Activated CD8-positive, alpha-beta memory T cell treated with anti-CD3 and anti-CD28 coated beads for 4 hours (primary cell): ENCODE results near the gene KLHL25.

Source experiments
- DNase-seq, 2 donors: peaks; one replicate each; pipeline ENCODE4 v3.0.0-alpha.2; 2020; ENCODE audit warnings: low read depth in 2 of 2

KLHL25 gene

DNA sequence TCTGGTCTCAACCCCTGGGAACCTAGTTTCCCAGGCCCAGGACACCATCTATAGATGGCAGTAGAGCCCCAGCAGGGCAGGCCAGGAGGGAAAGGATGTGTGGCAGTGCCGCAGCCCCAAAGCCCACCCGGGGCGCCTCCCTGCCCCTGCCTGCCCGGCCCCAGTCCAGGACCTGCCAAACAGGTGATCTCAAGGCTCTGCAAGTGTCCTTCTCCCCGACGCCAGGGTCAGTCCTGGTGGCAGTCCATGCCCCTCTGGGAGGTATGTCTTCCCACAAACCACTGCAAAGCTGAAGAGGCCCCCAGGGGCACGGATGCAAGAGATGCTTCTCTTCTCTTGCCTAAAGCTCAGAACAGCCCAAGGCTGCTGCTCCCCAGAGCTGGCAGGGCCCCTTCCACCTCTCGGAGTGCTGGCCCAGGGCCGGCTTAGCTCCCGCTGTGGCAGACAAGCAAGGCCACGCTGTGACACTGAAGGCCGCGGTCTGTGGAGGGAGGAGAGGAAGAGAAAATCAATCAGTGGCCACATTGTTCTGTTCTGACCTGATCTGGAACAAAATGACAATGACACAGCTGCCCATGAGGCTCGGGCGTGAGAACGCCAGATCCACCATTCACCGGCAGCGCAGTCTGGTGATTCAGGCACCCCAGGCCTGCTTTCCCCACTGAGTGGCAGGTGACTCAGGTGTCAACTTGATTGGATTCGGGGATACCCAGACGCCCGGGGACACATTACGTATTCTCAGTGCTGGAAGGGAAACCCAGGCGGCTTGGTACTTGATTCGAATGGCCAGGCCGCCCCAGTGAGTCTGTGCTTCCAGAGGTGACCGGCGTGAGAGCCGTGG is 34.0 kb downstream of the KLHL25 start:
- DNase-seq: no peak

- DNase-seq: no peak
Observed at GRCh38 chr15:85760049-85760448, 34.7 kb downstream of the KLHL25 start.

DNA sequence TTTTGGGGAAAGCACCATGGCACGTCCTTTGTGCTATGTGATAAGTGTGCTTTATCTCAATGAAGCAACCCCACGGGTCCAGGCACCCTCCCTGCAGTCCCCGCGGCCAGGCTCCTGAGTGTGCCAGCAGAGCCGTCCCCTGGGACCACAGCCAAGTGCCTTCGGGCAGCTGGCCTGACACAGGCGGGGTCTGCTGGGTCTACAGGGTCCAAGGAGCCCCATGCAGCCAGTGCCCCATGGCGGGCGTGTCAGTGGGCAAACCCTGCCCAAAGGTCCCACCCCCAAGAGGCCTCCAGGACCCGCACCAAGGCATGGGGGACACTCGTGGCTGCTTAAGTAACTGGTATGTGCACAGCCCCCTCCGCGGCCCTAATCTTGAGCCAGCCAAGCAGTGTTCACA is 35.3 kb downstream of the KLHL25 start:
- no peak for DNase-seq

GRCh38 chr15:85758655-85758978 is 36.1 kb downstream of the KLHL25 start:
- DNase-seq: no peak

DNA sequence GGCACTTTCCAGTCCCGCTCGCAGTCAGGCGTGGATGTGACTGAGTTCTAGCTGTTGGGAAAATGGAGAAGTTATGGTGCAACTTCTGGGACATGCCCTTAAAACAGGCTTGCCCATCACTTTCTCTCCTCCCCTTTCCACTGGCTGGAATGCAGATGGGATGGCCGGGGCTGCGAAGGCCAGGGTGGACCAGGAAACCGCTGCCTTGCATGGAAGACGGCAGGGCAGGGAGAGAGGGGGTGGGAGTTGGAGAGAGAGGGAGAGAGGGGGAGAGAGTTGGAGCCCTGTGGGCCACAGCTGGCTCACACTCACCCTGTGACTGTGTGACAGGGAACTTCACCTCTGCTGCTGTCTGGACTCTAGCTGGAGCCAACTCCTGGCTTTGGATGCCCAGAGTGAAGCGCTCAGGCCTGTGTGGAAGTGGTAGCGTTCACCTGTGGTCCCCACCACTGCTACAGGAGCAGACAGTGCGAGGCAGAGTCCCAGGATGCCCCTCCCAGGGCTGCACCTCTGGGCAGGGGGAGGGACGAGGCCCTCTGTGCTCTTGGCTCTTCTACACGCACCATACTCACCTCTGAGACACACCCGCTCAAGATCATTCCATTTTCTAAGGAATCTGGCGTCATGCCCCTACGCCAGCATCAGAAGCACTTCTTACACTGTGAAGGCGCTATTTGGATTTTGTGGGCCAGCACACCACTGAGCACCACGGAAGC is 36.6 kb downstream of the KLHL25 start:
- DNase-seq: no peak

- DNase-seq: no peak
Observed at GRCh38 chr15:85757073-85757938, 37.4 kb downstream of the KLHL25 start.

- no peak for DNase-seq
Observed at GRCh38 chr15:85756411-85757072, 38.2 kb downstream of the KLHL25 start.

GRCh38 chr15:85755942-85756341 is 38.8 kb downstream of the KLHL25 start:
- no peak for DNase-seq

GRCh38 chr15:85755471-85755870 is 39.3 kb downstream of the KLHL25 start:
- DNase-seq: no peak

GRCh38 chr15:85754989-85755388 is 39.7 kb downstream of the KLHL25 start:
- no peak for DNase-seq

DNA sequence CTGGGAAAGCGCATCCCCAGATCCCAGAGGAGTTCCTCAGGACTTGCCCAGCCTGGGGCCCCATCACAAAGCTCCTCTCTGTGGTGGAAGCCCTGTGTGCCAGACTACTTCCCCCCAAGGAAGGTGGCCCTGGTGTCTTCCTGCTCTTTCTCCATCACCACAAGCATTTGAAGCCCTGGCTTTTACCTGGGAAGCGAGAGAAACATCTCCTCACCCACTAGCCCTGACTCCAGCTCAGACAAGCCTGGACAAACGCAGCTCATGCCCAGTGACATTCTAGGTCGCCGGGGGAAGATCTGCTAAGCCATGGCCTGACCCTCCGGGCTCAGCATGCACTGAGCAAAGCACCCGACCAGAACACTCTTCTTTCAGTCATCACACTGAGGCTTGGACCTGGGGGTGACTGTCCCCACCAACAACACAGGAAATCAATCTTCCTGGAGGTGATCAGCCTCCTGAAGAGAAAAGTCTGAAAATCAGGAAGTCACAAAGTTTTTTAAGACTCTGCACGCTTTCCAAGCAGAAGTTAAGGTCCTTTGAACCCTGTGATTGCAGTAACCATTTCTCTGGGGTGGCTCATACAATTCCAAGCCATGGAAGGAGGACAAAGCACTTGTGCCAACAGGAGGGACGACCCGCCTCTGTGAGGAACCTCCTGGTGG is 40.8 kb downstream of the KLHL25 start:
- no peak for DNase-seq

DNA sequence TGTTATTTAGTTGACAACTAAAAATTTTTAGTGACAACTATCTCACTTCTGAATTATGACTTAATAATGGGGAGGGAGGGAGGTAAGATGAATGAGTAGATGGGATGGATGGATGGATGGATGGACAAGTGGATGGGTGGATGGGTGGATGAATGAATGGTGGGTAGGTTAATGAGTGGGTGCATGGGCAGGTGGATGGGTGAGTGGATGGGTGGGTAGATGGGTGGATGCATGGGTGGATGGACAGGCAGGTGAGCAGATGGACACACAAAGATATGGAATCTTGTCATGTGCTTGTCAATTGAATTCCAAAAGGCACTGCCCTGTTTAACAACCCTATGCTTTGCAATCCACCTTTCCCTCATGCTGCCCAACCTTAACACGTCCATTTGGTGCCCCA is 41.5 kb downstream of the KLHL25 start:
- no peak for DNase-seq

DNA sequence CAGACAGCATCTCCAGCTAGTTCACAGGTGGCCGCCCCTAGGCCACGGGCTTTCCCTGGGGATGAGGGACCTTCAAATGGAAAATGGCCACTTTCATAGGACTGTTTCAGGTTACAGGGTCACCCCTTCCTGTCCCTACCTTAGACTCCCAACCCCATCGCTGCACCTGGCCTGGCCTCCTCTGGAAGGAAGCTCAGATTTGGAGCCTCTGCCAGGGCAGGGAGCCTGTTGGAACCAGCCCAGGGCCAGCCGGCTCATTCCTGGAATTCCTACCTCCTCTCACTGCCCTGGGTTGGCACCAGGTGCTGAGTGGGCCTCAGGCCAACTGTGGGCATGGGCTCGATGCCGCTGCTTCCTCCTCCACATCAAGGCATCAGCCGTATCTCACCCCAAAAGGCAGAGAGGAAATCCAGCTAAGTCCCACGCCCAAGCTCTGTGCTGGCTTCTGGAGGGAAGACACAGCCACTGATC is 42.2 kb downstream of the KLHL25 start:
- DNase-seq: no peak

- no peak for DNase-seq
Observed at GRCh38 chr15:85752124-85752475, 42.6 kb downstream of the KLHL25 start.

DNA sequence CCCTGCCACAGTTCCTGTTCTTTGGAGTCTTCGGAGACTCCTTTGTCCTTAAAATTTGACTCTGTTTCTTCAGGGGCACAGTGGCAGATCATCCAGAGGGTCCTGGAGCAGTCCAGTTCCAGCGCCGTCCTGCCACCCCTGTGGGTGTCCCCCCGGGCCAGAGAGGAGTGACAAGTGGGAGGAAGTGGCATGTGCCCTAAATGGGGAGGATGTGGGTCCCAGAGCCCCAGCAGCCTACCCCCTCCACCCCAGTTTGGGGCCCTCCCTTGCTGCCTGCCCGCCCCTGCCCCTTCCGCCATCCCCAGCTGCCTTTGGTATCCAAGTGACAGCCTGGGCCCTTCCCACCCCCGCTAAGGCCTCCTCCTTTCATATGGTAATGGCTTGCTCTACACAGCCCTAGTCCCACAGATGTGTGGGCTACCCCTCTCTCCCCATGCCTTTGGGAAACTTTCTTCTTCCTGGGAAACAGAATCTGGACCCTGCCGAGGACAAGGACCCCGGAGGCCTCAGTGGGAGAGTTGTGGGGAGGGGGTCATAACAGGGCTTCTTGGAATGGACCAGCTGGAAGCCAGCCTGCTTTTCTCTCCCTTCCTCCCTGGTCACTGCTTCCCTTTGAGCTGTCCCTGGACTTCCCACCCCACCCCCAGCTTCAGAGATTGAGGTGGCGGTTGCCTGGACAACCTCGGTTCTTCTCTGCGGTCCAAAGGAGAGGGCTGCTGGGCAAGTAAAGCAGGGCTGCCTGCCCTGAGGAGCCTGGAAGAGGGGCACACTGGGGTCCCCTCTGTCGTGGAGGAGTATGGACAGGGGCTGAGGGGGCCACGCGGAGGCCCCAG is 43.2 kb downstream of the KLHL25 start:
- DNase-seq: no peak

GRCh38 chr15:85750319-85751290 is 44.1 kb downstream of the KLHL25 start:
- no peak for DNase-seq

DNA sequence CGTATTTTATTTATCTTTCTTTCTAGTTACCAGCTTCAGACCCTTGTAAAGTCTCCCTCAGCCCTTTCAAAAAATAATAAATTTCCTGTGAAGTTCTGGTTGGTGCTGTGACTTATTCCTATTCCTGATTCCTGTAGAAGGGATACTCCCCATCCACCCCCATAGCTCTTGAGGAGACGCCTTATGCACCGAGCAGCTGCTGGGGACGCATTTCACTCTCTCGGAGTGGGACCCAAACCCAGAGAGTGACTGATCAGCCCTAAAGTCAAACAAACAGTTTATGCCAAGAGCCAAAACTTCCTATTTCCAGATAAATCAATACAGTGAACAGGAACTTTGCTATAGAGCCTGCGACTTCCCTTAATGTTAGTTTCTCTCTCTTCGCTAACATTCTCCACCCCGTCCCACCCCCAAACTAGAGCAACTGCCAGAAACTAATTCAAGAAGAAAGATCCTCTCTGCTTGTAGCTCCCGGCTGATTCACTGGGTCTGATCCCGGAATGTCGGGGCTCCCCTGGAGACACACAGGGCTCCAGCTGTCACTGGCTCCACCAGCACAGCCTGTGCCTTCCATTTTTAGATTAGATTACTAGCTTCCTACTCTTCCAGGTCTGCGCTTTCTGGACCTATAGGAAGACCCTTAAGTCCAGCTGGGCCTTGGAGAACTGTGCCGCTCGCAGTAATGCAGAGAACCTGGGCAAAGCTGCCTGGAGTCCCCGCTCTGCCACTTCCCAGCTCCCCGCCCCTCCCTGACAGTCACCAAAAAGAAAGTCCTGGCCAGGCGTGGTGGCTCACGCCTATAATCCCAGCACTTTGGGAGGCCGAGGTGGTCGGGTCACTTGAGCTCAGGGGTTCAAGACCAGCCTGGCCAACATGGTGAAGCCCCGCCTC is 45.2 kb downstream of the KLHL25 start:
- DNase-seq: no peak

- no peak for DNase-seq
Observed at GRCh38 chr15:85748729-85749128, 46.0 kb downstream of the KLHL25 start.
